ENCODE data around the gene CTNND2. TPM values are rescaled to one million over a fixed set of nuclear protein-coding genes. Genes with fewer than 3 reads are reported as not detected.

The CTNND2 gene
- total RNA-seq, 1 experiment from 2014 or later, result 7.0 TPM

DNA sequence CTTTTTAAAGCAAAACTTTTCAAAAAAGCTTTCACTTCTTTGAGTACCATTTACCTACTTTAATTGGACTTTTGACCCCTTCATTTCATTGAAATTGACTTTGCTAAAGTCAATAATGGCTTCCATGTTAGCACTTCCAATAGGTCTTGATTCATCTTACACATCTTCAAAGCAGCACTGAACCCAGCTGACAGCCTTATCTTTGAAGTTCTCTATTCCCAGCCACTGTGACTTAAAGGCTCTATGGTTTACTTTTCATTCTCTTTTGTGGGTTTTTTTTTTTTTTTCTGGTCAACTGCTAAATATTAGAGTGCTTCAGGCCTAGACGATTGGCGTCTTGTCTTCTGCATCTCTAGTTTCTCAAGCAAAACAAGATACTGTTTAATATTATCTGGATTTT is 385.0 kb downstream of the CTNND2 start:
- H3K4me2 ChIP-seq (ENCODE audit: insufficient read depth, insufficient read length, low read length), result no peak overlapping the region
- no peak overlapping the region for H2BK15ac ChIP-seq (ENCODE audit: low read depth, low read length)
- H3K4ac ChIP-seq (ENCODE audit: low read depth, low read length), result no peak overlapping the region
- H3K79me2 ChIP-seq (ENCODE audit: insufficient read depth, low read length), result no peaks in the 10 kb centered on the region
- H3K27me3 Mint-ChIP-seq (ENCODE audit: low read depth), result no peaks in the 10 kb centered on the region
- H4K91ac ChIP-seq (ENCODE audit: insufficient read length, low read depth, low read length), result no peak overlapping the region
- H2BK120ac ChIP-seq (ENCODE audit: low read depth, low read length, poor library complexity, severe bottlenecking), result no peak overlapping the region
- no peaks in the 10 kb centered on the region for H3K36me3 Mint-ChIP-seq (ENCODE audit: insufficient read depth in 1 of 3, low read depth in 3 of 3)
- H2BK20ac ChIP-seq (ENCODE audit: low read depth, low read length, poor library complexity, severe bottlenecking), result no peak overlapping the region
- H3K4me3 Mint-ChIP-seq, result no peak overlapping the region
- H3K9me3 Mint-ChIP-seq, result no peaks in the 10 kb centered on the region
- TF ChIP-seq, protein P1, sequence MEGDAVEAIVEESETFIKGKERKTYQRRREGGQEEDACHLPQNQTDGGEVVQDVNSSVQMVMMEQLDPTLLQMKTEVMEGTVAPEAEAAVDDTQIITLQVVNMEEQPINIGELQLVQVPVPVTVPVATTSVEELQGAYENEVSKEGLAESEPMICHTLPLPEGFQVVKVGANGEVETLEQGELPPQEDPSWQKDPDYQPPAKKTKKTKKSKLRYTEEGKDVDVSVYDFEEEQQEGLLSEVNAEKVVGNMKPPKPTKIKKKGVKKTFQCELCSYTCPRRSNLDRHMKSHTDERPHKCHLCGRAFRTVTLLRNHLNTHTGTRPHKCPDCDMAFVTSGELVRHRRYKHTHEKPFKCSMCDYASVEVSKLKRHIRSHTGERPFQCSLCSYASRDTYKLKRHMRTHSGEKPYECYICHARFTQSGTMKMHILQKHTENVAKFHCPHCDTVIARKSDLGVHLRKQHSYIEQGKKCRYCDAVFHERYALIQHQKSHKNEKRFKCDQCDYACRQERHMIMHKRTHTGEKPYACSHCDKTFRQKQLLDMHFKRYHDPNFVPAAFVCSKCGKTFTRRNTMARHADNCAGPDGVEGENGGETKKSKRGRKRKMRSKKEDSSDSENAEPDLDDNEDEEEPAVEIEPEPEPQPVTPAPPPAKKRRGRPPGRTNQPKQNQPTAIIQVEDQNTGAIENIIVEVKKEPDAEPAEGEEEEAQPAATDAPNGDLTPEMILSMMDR (conservative IDR thresholded peaks at IDR 0.05), result no peak
- no peak overlapping the region for H2AK5ac ChIP-seq (ENCODE audit: insufficient read length, low read length)
- H4K20me1 ChIP-seq (ENCODE audit: control insufficient read depth, insufficient read depth, insufficient read length), result no peaks in the 10 kb centered on the region
- H3K23me2 ChIP-seq (ENCODE audit: insufficient read length, low read depth, low read length, poor library complexity, severe bottlenecking), result no peaks in the 10 kb centered on the region
- no peaks in the 10 kb centered on the region for H3K79me1 ChIP-seq (ENCODE audit: insufficient read depth, low read depth, low read length, poor library complexity, severe bottlenecking)
- H3K27ac ChIP-seq (ENCODE audit: insufficient read length, low read depth, low read length), result no peak overlapping the region
- WGBS (ENCODE audit: extremely low coverage, insufficient read length, low lambda C conversion rate), result no CpG with 5 or more reads among the region's 2 CpGs
- H2BK5ac ChIP-seq (ENCODE audit: insufficient read length, low read length), result no peak overlapping the region
- H3K27me3 ChIP-seq (ENCODE audit: insufficient read depth, low read length), result no peaks in the 10 kb centered on the region
- H3K18ac ChIP-seq (ENCODE audit: insufficient read length, low read depth, low read length), result no peak overlapping the region
- H3K4me1 ChIP-seq (ENCODE audit: insufficient read depth, low read length), result peaks cover 4% of the 10 kb centered on the region; the same call in 1 of the 2 replicates
- H3K9ac ChIP-seq (ENCODE audit: extremely low read depth, insufficient read length, low read length), result no peak overlapping the region
- DNase-seq, result no peak
- H2AFZ ChIP-seq (ENCODE audit: low read length), result no peak overlapping the region
- peaks cover 14 to 15% of the 10 kb centered on the region in 2 experiments for H3K4me1 Mint-ChIP-seq
- H3K27ac Mint-ChIP-seq, result no peak overlapping the region
- no peak overlapping the region for H3K14ac ChIP-seq (ENCODE audit: insufficient read depth, low read length)
- H3K23ac ChIP-seq (ENCODE audit: insufficient read length, low read depth, low read length), result no peak overlapping the region
- no peak overlapping the region for H4K5ac ChIP-seq (ENCODE audit: insufficient read length, low read depth, low read length)
- H3T11ph ChIP-seq (ENCODE audit: low read length), result no peak overlapping the region
- H3K9me3 ChIP-seq (ENCODE audit: control insufficient read depth, low read depth, low read length), result no peaks in the 10 kb centered on the region
- no peak overlapping the region for H3K56ac ChIP-seq (ENCODE audit: insufficient read length, low read depth, low read length)
- no peak overlapping the region for H2BK12ac ChIP-seq (ENCODE audit: insufficient read length, low read depth, low read length)
- no peak overlapping the region for H4K8ac ChIP-seq (replicated peaks; ENCODE audit: insufficient read length, low read depth, low read length)
